GM12801 (cell line): ENCODE data around the gene PLCB4.

Source experiments
- CTCF ChIP-seq: IDR thresholded peaks from one replicate; pipeline ENCODE4 v1.5.1; 2011; ENCODE audit warnings: control low read depth; ENCODE audit not compliant: insufficient read length; ENCODE audit errors: extremely low read depth

PLCB4 gene

GRCh38 chr20:9253006-9253539 lies 184.2 kb downstream of the PLCB4 start:
- TF ChIP-seq CTCF = no peak

GRCh38 chr20:9255171-9255570 lies 186.3 kb downstream of the PLCB4 start:
- no peak for TF ChIP-seq CTCF

- no peak for TF ChIP-seq CTCF
These were observed 187.5 kb downstream of the PLCB4 start for GRCh38 chr20:9256393-9256792.

- TF ChIP-seq CTCF = no peak
These were observed 190.0 kb downstream of the PLCB4 start for GRCh38 chr20:9258901-9259300.

- no peak for TF ChIP-seq CTCF
These were observed 191.1 kb downstream of the PLCB4 start for GRCh38 chr20:9260027-9260426.

GRCh38 chr20:9261781-9262180 lies 192.9 kb downstream of the PLCB4 start:
- no peak for TF ChIP-seq CTCF

- no peak for TF ChIP-seq CTCF
These were observed 193.8 kb downstream of the PLCB4 start for GRCh38 chr20:9262653-9263194.
